A673 (cell line): Measurements from ENCODE around the gene FAM20B.

Experiments
- CTCF ChIP-seq: fragments of 300-800, 200-600 bp; sonication (generic); conservative IDR thresholded peaks from 2 replicates; pipeline ENCODE4 v1.5.1; 2017; ENCODE audit warnings: low read depth, mild to moderate bottlenecking, antibody characterized with exemption, low read length, moderate library complexity, mixed read lengths
- EZH2 ChIP-seq: fragments of 200-600 bp; sonication (generic); IDR thresholded peaks from 2 replicates; pipeline ENCODE4 v1.6.1; 2017; ENCODE audit warnings: borderline replicate concordance, low read depth, mild to moderate bottlenecking, mixed read lengths, antibody characterized with exemption, low read length; ENCODE audit not compliant: poor library complexity, severe bottlenecking

- TF ChIP-seq CTCF (no peak), EZH2 (no peak)
Measured at GRCh38 chr1:179030130-179030529, 4.4 kb downstream of the FAM20B start.
